Right lobe of liver (tissue), 6 donors: ENCODE results near the gene ST7. TPM values are rescaled to one million over a fixed set of nuclear protein-coding genes. Genes with fewer than 3 reads are reported as not detected.

Experiments
- ATAC-seq, 4 donors: fragments of 200-7000 bp; cut with Tn5 transposase; one replicate each; pipeline ENCODE4 v1.9.1; 2020; ENCODE audit warnings: mild to moderate bottlenecking in 4 of 4, moderate library complexity in 4 of 4
- DNase-seq, 3 donors: peaks; one replicate each; pipeline ENCODE4 v3.0.0-alpha.2; 2020
- H3K27ac ChIP-seq, 3 donors: fragments of 200-600 bp; one replicate each; pipeline ENCODE4 v1.8.0; 2022
- H3K27me3 ChIP-seq, 2 donors: fragments of 200-600 bp; one replicate each; pipeline ENCODE4 v1.8.0; 2022
- H3K36me3 ChIP-seq, 4 donors: fragments of 200-600 bp; sonication (generic) in 1 of 4; one replicate each; pipeline versions ENCODE4 v1.5.1 to v1.8.0; 2017 to 2022; ENCODE audit warnings: control low read depth in 1 of 4
- H3K4me1 ChIP-seq, 4 donors: fragments of 200-600 bp; sonication (generic) in 1 of 4; one replicate each; pipeline versions ENCODE4 v1.5.1 to v1.8.0; 2017 to 2022; ENCODE audit warnings: control low read depth in 1 of 4
- H3K4me3 ChIP-seq, 3 donors: fragments of 200-600 bp; one replicate each; pipeline ENCODE4 v1.8.0; 2022
- H3K9me3 ChIP-seq, 4 donors: fragments of 200-600 bp; sonication (generic) in 1 of 4; one replicate each; pipeline versions ENCODE4 v1.5.1 to v1.8.0; 2017 to 2022; ENCODE audit warnings: control low read depth in 1 of 4
- CTCF ChIP-seq, 4 donors: fragments of 200-600 bp in 3 of 4; fragments of 450-650 bp in 1 of 4; IDR thresholded peaks; one replicate each; pipeline versions ENCODE4 v1.5.1 to v1.8.0; 2016 to 2022; ENCODE audit warnings: antibody characterized with exemption in 4 of 4, mild to moderate bottlenecking in 2 of 4
- POLR2A ChIP-seq: fragments of 450-650 bp; IDR thresholded peaks from one replicate; pipeline ENCODE4 v1.6.1; 2017; ENCODE audit warnings: antibody characterized with exemption, mild to moderate bottlenecking
- WGBS: methylation state at CpG from one replicate; pipeline ENCODE4 v1.1.6; 2018; ENCODE audit warnings: low coverage, low lambda C conversion rate; ENCODE audit not compliant: insufficient coverage; ENCODE audit errors: missing lambda C conversion rate; 5-methylcytosine and 5-hydroxymethylcytosine counted together
- intact Hi-C, 2 donors: fragments of 100-400 bp; cut with DNase I; formaldehyde crosslinking; loops; one replicate each; pipeline versions ENCODE4 v1.11.2 to v1.14.1; 2022
- total RNA-seq, 6 experiments: library from RNA; depleted of rRNA in 2 of 6; stranded (reverse); fragments of >200 nt in 2 of 6; fragmentation: NEBNext Ultra II Directional in 3 of 6; extraction: Animal tissue kit (Norgen Biotek cat#: 25700) in 3 of 6; gene quantifications; one replicate each; pipeline versions ENCODE4 v1.1.0 to v1.2.4, GENCODE V29; 2016 to 2023
- donor health status: DM: no; HTN: yes; CAD: no.
- donor health status: DM: no; HTN: no; CAD: no.
- donor health status: DM: no; HTN: no; CAD: no.
- donor health status: DM: no; HTN: yes; CAD: no.
- donor health status: DM: no; HTN: yes; CAD: no.

ST7 gene
- total RNA-seq, 6 experiments from 2014 or later: 17.4 to 29.9 (median 22.4) TPM

GRCh38 chr7:117061751-117062150 is 108.5 kb downstream of the ST7 start:
- Histone ChIP-seq H3K4me3 (no peak overlapping the region), H3K4me1 (no peaks in the 10 kb centered on the region), H3K27me3 (no peaks in the 10 kb centered on the region), H3K36me3 (no peaks in the 10 kb centered on the region), H3K9me3 (no peaks in the 10 kb centered on the region), H3K27ac (no peak overlapping the region)
- TF ChIP-seq POLR2A (no peak), CTCF (IDR thresholded peaks at IDR 0.05) (no peak)
- ATAC-seq (no peak), DNase-seq (no peak)
- intact Hi-C loops: no loop called here

- intact Hi-C loops: no loop called here
- Histone ChIP-seq H3K9me3 (no peaks in the 10 kb centered on the region), H3K4me3 (no peak overlapping the region), H3K4me1 (no peaks in the 10 kb centered on the region), H3K27ac (no peak overlapping the region), H3K36me3 (no peaks in the 10 kb centered on the region), H3K27me3 (no peaks in the 10 kb centered on the region)
- DNase-seq: no peak
- 82% methylated on average over 1 of the region's 1 CpG for WGBS
- no peak for ATAC-seq
- TF ChIP-seq CTCF (IDR thresholded peaks at IDR 0.05): no peak
- no peak for TF ChIP-seq POLR2A
Observed at GRCh38 chr7:117062300-117062699, 109.0 kb downstream of the ST7 start.

GRCh38 chr7:117064688-117065087 is 111.4 kb downstream of the ST7 start:
- Histone ChIP-seq H3K4me1 (peaks cover 0 to 9% (median 0%) of the 10 kb centered on the region in 4 donors), H3K9me3 (no peaks in the 10 kb centered on the region), H3K36me3 (no peaks in the 10 kb centered on the region), H3K27me3 (no peaks in the 10 kb centered on the region), H3K27ac (no peak overlapping the region), H3K4me3 (no peak overlapping the region)
- no peak for DNase-seq
- no peak for ATAC-seq
- no peak for TF ChIP-seq POLR2A
- no peak for TF ChIP-seq CTCF (IDR thresholded peaks at IDR 0.05)
- intact Hi-C loops: no loop called here
- 90% methylated on average over 3 of the region's 3 CpGs for WGBS

- no peaks in the 10 kb centered on the region for H3K9me3 ChIP-seq
- ATAC-seq: no peak
- no peak for DNase-seq
- TF ChIP-seq CTCF (IDR thresholded peaks at IDR 0.05): no peak
- H3K4me3 ChIP-seq: no peak overlapping the region
- no peak overlapping the region for H3K27ac ChIP-seq
- intact Hi-C loops: no loop called here
- no peaks in the 10 kb centered on the region for H3K36me3 ChIP-seq
- H3K27me3 ChIP-seq: no peaks in the 10 kb centered on the region
- H3K4me1 ChIP-seq: peaks cover 0 to 11% (median 0%) of the 10 kb centered on the region in 4 donors
- 86% methylated on average over 3 of the region's 3 CpGs for WGBS
Observed at GRCh38 chr7:117065571-117066150, 112.4 kb downstream of the ST7 start.

GRCh38 chr7:117066668-117067067 is 113.4 kb downstream of the ST7 start:
- Histone ChIP-seq H3K36me3 (no peaks in the 10 kb centered on the region), H3K9me3 (no peaks in the 10 kb centered on the region), H3K27me3 (no peaks in the 10 kb centered on the region), H3K4me3 (no peak overlapping the region), H3K27ac (no peak overlapping the region), H3K4me1 (peaks cover 0 to 17% (median 0%) of the 10 kb centered on the region in 4 donors)
- ATAC-seq (peak in 2 of 4 donors; percentile 33 to 50), DNase-seq (no peak)
- intact Hi-C loops: no loop called here
- TF ChIP-seq POLR2A (no peak), CTCF (IDR thresholded peaks at IDR 0.05) (no peak)
- no CpG with 5 or more reads among the region's 3 CpGs for WGBS
